Activated CD8-positive, alpha-beta memory T cell treated with anti-CD3 and anti-CD28 coated beads for 36 hours (primary cell): ENCODE results near the gene SEC14L1. TPM values are rescaled to one million over a fixed set of nuclear protein-coding genes. Genes with fewer than 3 reads are reported as not detected.

Experiments used
- CTCF ChIA-PET: fragments of 350-600 bp; sonication (Branson Sonifier 250); formaldehyde crosslinking; loops from one replicate; lab custom pipeline; 2021; ENCODE audit warnings: antibody characterized with exemption; lab: Charles Lee
- POLR2A ChIA-PET: fragments of 350-600 bp; sonication (Branson Sonifier 250); formaldehyde crosslinking; loops from one replicate; lab custom pipeline; 2021; ENCODE audit warnings: antibody characterized with exemption; lab: Charles Lee
- total RNA-seq, 2 experiments: library from RNA; stranded (reverse); gene quantifications; one replicate each; pipeline ENCODE4 v1.2.3, GENCODE V29; 2021

Gene SEC14L1
- total RNA-seq, 2 experiments from 2014 or later, result 66.1 to 73.4 TPM

GRCh38 chr17:77257169-77257568 lies 116.4 kb downstream of the SEC14L1 start:
- ChIA-PET CTCF (no interaction called here), POLR2A (no interaction called here)

- ChIA-PET POLR2A (no interaction called here), CTCF (no interaction called here)
Observed at GRCh38 chr17:77257596-77258458, 117.1 kb downstream of the SEC14L1 start.

GRCh38 chr17:77258638-77259037 lies 117.9 kb downstream of the SEC14L1 start:
- ChIA-PET CTCF (no interaction called here), POLR2A (no interaction called here)

DNA sequence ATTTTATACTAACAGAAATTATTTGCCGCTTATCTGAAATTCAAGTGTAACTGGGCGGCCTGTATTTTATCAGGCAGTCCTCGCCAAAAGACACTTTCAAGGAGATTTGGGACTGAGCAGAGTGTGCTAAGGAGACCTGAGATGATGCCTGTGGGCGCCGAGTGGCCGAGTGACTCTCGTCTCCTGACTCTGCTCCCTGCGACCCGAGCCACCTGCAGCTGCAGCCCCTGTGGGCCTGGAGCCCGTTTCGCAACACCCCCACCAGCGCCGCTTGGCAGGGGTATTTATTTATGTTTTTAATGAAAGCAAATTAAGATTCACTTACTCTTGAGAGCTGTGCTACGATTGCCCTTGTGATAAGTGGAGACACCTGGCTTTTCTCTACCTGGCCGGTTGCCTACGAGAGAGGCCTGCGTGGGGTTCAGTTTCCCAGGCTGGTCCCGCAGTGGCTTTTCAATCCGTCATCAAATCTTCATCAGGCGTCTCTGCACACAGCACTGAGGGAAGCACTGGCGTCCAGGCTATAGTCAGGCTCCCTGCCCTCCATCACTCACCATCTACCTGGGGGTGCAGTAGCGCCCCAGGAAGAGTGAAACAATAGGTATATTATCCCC lies 124.0 kb downstream of the SEC14L1 start:
- CTCF ChIA-PET, result no interaction called here

DNA sequence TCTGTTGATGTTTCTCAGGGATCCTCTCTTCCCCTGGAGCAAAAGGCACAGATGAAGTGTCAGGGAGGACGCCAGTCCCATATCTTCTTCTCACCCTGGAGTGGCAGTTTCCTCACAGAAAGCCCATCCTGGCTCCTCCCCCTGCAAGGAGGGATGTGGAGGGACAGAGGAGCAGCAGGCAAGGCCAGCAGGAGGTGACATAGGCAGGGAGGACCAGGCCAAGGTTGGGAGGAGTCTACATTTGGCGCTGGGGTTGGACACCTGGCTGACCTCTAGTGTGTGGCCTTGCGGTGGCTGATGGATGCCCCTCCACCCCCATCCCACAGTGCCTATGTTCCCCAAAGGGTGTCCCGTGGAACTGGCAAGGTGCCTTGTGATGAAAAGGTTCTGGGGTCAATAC lies 125.4 kb downstream of the SEC14L1 start:
- POLR2A ChIA-PET, result no interaction called here
- CTCF ChIA-PET, result no interaction called here

More for the DNA sequence above, 124.0 kb downstream of the SEC14L1 start:
- POLR2A ChIA-PET, result no interaction called here
